ENCODE measurements around the gene MMP19.

DNA sequence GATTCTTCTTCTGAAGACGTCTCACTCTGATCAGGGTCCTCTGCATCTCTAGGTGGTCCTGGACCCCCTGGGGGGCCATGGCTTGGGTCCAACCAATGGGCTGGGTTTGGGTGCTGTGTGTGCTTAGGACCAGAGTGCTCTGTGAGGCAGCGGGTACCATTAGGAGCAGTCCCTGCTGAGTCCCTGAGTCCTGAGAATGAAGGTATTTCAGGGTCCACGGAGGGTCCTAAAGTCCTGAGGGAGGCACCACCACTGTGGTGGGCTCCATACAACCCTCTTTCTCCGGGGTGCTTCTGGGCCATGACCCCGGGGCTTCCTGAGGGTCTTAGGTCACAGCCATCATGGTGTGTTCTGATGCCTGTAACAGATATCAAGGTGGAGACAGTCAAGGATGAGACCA lies 14.4 kb downstream of the MMP19 start:
- TF ChIP-seq, protein P1, sequence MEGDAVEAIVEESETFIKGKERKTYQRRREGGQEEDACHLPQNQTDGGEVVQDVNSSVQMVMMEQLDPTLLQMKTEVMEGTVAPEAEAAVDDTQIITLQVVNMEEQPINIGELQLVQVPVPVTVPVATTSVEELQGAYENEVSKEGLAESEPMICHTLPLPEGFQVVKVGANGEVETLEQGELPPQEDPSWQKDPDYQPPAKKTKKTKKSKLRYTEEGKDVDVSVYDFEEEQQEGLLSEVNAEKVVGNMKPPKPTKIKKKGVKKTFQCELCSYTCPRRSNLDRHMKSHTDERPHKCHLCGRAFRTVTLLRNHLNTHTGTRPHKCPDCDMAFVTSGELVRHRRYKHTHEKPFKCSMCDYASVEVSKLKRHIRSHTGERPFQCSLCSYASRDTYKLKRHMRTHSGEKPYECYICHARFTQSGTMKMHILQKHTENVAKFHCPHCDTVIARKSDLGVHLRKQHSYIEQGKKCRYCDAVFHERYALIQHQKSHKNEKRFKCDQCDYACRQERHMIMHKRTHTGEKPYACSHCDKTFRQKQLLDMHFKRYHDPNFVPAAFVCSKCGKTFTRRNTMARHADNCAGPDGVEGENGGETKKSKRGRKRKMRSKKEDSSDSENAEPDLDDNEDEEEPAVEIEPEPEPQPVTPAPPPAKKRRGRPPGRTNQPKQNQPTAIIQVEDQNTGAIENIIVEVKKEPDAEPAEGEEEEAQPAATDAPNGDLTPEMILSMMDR (IDR thresholded peaks at IDR 0.05; ENCODE audit: low read length), result no peak
- no peak for TF ChIP-seq EZH2 (IDR thresholded peaks at IDR 0.05; ENCODE audit: borderline replicate concordance, low read length)
